H9 (cell line): ENCODE results near the gene MYO18B. TPM values are rescaled to one million over a fixed set of nuclear protein-coding genes. Genes with fewer than 3 reads are reported as not detected.

Source experiments
- DNase-seq: peaks from one replicate; pipeline ENCODE4 v3.0.0-alpha.2; 2017
- H2AFZ ChIP-seq: one replicate; pipeline ENCODE4 v1.6.1; 2013; ENCODE audit warnings: mild to moderate bottlenecking, low read length, control low read depth, moderate library complexity
- H2AK5ac ChIP-seq: 2 replicates; pipeline ENCODE4 v1.6.1; 2013; ENCODE audit warnings: low read length, control low read depth, mixed read lengths; ENCODE audit not compliant: insufficient read length
- H2BK120ac ChIP-seq: one replicate; pipeline ENCODE4 v1.6.1; 2013; ENCODE audit warnings: low read depth, mild to moderate bottlenecking, low read length, control low read depth, inconsistent platforms; ENCODE audit not compliant: poor library complexity, severe bottlenecking
- H2BK12ac ChIP-seq: 2 replicates; pipeline ENCODE4 v1.6.1; 2013; ENCODE audit warnings: low read length, control low read depth, mixed read lengths, low read depth; ENCODE audit not compliant: insufficient read length
- H2BK15ac ChIP-seq: 2 replicates; pipeline ENCODE4 v1.6.1; 2013; ENCODE audit warnings: low read depth, low read length, control low read depth
- H2BK20ac ChIP-seq: one replicate; pipeline ENCODE4 v1.6.1; 2013; ENCODE audit warnings: low read depth, mild to moderate bottlenecking, low read length, control low read depth, inconsistent platforms; ENCODE audit not compliant: poor library complexity, severe bottlenecking
- H2BK5ac ChIP-seq: 2 replicates; pipeline ENCODE4 v1.6.1; 2013; ENCODE audit warnings: low read length, control low read depth, mixed read lengths; ENCODE audit not compliant: insufficient read length
- H3K14ac ChIP-seq: 2 replicates; pipeline ENCODE4 v1.6.1; 2013; ENCODE audit warnings: low read length, control low read depth; ENCODE audit not compliant: insufficient read depth
- H3K18ac ChIP-seq: 2 replicates; pipeline ENCODE4 v1.6.1; 2013; ENCODE audit warnings: low read depth, mild to moderate bottlenecking, mixed read lengths, low read length, control low read depth; ENCODE audit not compliant: insufficient read length
- H3K23ac ChIP-seq: 2 replicates; pipeline ENCODE4 v1.6.1; 2013; ENCODE audit warnings: low read length, control low read depth, mixed read lengths, low read depth; ENCODE audit not compliant: insufficient read length
- H3K23me2 ChIP-seq: 2 replicates; pipeline ENCODE4 v1.6.1; 2013; ENCODE audit warnings: low read depth, mild to moderate bottlenecking, mixed read lengths, low read length, control low read depth; ENCODE audit not compliant: insufficient read length, poor library complexity, severe bottlenecking
- H3K27ac ChIP-seq: 2 replicates; pipeline ENCODE4 v1.5.1; 2013; ENCODE audit warnings: low read length, control low read depth, mixed read lengths, low read depth; ENCODE audit not compliant: insufficient read length
- H3K27me3 ChIP-seq: 2 replicates; pipeline ENCODE4 v1.6.1; 2013; ENCODE audit warnings: low read length, control low read depth, inconsistent platforms; ENCODE audit not compliant: insufficient read depth
- H3K4ac ChIP-seq: 2 replicates; pipeline ENCODE4 v1.6.1; 2013; ENCODE audit warnings: low read depth, mild to moderate bottlenecking, control low read depth, inconsistent platforms, low read length, moderate library complexity
- H3K4me1 ChIP-seq: 2 replicates; pipeline ENCODE4 v1.6.1; 2013; ENCODE audit warnings: low read length, control low read depth, inconsistent platforms; ENCODE audit not compliant: insufficient read depth
- H3K4me2 ChIP-seq: 2 replicates; pipeline ENCODE4 v1.6.1; 2013; ENCODE audit warnings: low read length, control low read depth, mixed read lengths; ENCODE audit not compliant: insufficient read length, insufficient read depth
- H3K56ac ChIP-seq: 2 replicates; pipeline ENCODE4 v1.6.1; 2013; ENCODE audit warnings: low read depth, mild to moderate bottlenecking, mixed read lengths, low read length, control low read depth; ENCODE audit not compliant: insufficient read length
- H3K79me1 ChIP-seq: 2 replicates; pipeline ENCODE4 v1.6.1; 2013; ENCODE audit warnings: low read depth, mild to moderate bottlenecking, moderate library complexity, low read length, control low read depth, inconsistent platforms; ENCODE audit not compliant: insufficient read depth, poor library complexity, severe bottlenecking
- H3K79me2 ChIP-seq: 2 replicates; pipeline ENCODE4 v1.6.1; 2013; ENCODE audit warnings: low read length, control low read depth, inconsistent platforms; ENCODE audit not compliant: insufficient read depth
- H3K9ac ChIP-seq: 2 replicates; pipeline ENCODE4 v1.6.1; 2013; ENCODE audit warnings: low read length, control low read depth, mixed read lengths; ENCODE audit not compliant: insufficient read length; ENCODE audit errors: extremely low read depth
- H3K9me3 ChIP-seq: one replicate; pipeline ENCODE4 v1.6.1; 2013; ENCODE audit warnings: low read depth, low read length, inconsistent platforms; ENCODE audit not compliant: control insufficient read depth
- H3T11ph ChIP-seq: one replicate; pipeline ENCODE4 v1.6.1; 2013; ENCODE audit warnings: mild to moderate bottlenecking, low read length, control low read depth, inconsistent platforms
- H4K20me1 ChIP-seq: one replicate; pipeline ENCODE4 v1.6.1; 2013; ENCODE audit not compliant: control insufficient read depth, insufficient read length, insufficient read depth
- H4K5ac ChIP-seq: 2 replicates; pipeline ENCODE4 v1.6.1; 2013; ENCODE audit warnings: low read depth, mild to moderate bottlenecking, mixed read lengths, low read length, control low read depth; ENCODE audit not compliant: insufficient read length
- H4K8ac ChIP-seq: replicated peaks from 2 replicates; pipeline ENCODE4 v1.6.1; 2013; ENCODE audit warnings: low read length, control low read depth, mixed read lengths, low read depth; ENCODE audit not compliant: insufficient read length
- H4K91ac ChIP-seq: 2 replicates; pipeline ENCODE4 v1.6.1; 2013; ENCODE audit warnings: low read depth, mild to moderate bottlenecking, moderate library complexity, mixed read lengths, low read length, control low read depth; ENCODE audit not compliant: insufficient read length
- H3K27ac Mint-ChIP-seq, 3 experiments: 2 replicates in 2 of 3; 3 replicates in 1 of 3; pipeline ENCODE4 v1.8.0; 2020 to 2021; ENCODE audit warnings: mixed read lengths in 3 of 3, mild to moderate bottlenecking in 1 of 3, moderate library complexity in 1 of 3
- H3K27me3 Mint-ChIP-seq: 2 replicates; pipeline ENCODE4 v1.8.0; 2021; ENCODE audit warnings: low read depth, mild to moderate bottlenecking, moderate library complexity, mixed read lengths
- H3K36me3 Mint-ChIP-seq, 3 experiments: 2 replicates in 2 of 3; 3 replicates in 1 of 3; pipeline ENCODE4 v1.8.0; 2020 to 2021; ENCODE audit warnings: low read depth in 3 of 3, mixed read lengths in 3 of 3; ENCODE audit not compliant: insufficient read depth in 1 of 3
- H3K4me1 Mint-ChIP-seq, 2 experiments: 2 replicates each; pipeline ENCODE4 v1.8.0; 2020; ENCODE audit warnings: mixed read lengths in 2 of 2
- H3K4me3 Mint-ChIP-seq, 2 experiments: 2 replicates in 1 of 2; 3 replicates in 1 of 2; pipeline ENCODE4 v1.8.0; 2020 to 2021; ENCODE audit warnings: mild to moderate bottlenecking in 2 of 2, mixed read lengths in 2 of 2, moderate library complexity in 1 of 2
- H3K9me3 Mint-ChIP-seq, 2 experiments: 2 replicates in 1 of 2; 3 replicates in 1 of 2; pipeline ENCODE4 v1.8.0; 2020; ENCODE audit warnings: mild to moderate bottlenecking in 2 of 2, mixed read lengths in 2 of 2, moderate library complexity in 1 of 2
- total RNA-seq: library from RNA; stranded (reverse); gene quantifications from 2 replicates; pipeline ENCODE4 v1.2.1, GENCODE V29; 2021
- TF ChIP-seq, protein P1 (sequence below): fragments of 200-600 bp; sonication (generic); conservative IDR thresholded peaks from 3 replicates; pipeline ENCODE4 v1.8.0; 2021; ENCODE audit warnings: antibody characterized with exemption, mild to moderate bottlenecking

MYO18B gene
- total RNA-seq, 1 experiment from 2014 or later = 0.46 TPM

DNA sequence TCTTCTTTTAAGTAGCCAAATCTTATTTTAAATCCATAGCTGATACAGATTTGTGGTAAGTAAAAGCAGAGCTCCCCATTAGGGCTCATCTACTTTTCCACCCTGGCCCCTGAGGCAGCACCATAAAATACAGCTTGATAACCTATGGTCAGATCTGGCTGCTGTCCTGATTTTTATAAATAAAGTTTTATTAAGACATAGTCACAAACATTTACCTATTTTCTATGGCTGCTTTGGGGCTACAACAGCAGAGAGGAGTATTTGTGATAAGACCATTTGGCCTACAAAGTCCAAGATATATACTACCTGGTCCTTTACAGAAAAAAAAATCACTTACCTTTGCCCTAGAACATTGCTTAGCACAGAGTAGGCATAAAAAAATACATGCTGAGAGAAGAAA, 227.3 kb downstream of the MYO18B start:
- H3K4me1 ChIP-seq = peaks cover 2% of the 10 kb centered on the region; the same call in 1 of the 2 replicates
- H3K79me2 ChIP-seq = no peaks in the 10 kb centered on the region
- H3K4me3 Mint-ChIP-seq = no peak overlapping the region
- no peak for DNase-seq
- H3K4me2 ChIP-seq = no peak overlapping the region
- H2AK5ac ChIP-seq = no peak overlapping the region
- no peak overlapping the region for H2BK5ac ChIP-seq
- H4K91ac ChIP-seq = no peak overlapping the region
- H3T11ph ChIP-seq = no peak overlapping the region
- H2BK120ac ChIP-seq = no peak overlapping the region
- no peak overlapping the region for H3K27ac ChIP-seq
- H3K18ac ChIP-seq = no peak overlapping the region
- H3K23ac ChIP-seq = no peak overlapping the region
- no peaks in the 10 kb centered on the region for H3K36me3 Mint-ChIP-seq
- TF ChIP-seq, protein P1, sequence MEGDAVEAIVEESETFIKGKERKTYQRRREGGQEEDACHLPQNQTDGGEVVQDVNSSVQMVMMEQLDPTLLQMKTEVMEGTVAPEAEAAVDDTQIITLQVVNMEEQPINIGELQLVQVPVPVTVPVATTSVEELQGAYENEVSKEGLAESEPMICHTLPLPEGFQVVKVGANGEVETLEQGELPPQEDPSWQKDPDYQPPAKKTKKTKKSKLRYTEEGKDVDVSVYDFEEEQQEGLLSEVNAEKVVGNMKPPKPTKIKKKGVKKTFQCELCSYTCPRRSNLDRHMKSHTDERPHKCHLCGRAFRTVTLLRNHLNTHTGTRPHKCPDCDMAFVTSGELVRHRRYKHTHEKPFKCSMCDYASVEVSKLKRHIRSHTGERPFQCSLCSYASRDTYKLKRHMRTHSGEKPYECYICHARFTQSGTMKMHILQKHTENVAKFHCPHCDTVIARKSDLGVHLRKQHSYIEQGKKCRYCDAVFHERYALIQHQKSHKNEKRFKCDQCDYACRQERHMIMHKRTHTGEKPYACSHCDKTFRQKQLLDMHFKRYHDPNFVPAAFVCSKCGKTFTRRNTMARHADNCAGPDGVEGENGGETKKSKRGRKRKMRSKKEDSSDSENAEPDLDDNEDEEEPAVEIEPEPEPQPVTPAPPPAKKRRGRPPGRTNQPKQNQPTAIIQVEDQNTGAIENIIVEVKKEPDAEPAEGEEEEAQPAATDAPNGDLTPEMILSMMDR = no peak
- no peaks in the 10 kb centered on the region for H3K9me3 ChIP-seq
- no peak overlapping the region for H2BK15ac ChIP-seq
- H4K5ac ChIP-seq = no peak overlapping the region
- no peaks in the 10 kb centered on the region for H3K27me3 Mint-ChIP-seq
- H3K27ac Mint-ChIP-seq = no peak overlapping the region
- no peaks in the 10 kb centered on the region for H3K79me1 ChIP-seq
- peaks cover 12 to 19% of the 10 kb centered on the region in 2 experiments for H3K4me1 Mint-ChIP-seq
- H4K20me1 ChIP-seq = no peaks in the 10 kb centered on the region
- no peak overlapping the region for H3K56ac ChIP-seq
- no peak overlapping the region for H2BK20ac ChIP-seq
- H2AFZ ChIP-seq = no peak overlapping the region
- no peak overlapping the region for H4K8ac ChIP-seq
- H3K23me2 ChIP-seq = no peaks in the 10 kb centered on the region
- no peak overlapping the region for H3K14ac ChIP-seq
- H3K4ac ChIP-seq = no peak overlapping the region
- H3K27me3 ChIP-seq = no peaks in the 10 kb centered on the region
- no peak overlapping the region for H2BK12ac ChIP-seq
- no peak overlapping the region for H3K9ac ChIP-seq
- no peaks in the 10 kb centered on the region; a peak in 1 of 5 replicates for H3K9me3 Mint-ChIP-seq
